Muscle of leg (tissue), 11 donors: ENCODE measurements around the gene ZFPM1. TPM values are rescaled to one million over a fixed set of nuclear protein-coding genes. Genes with fewer than 3 reads are reported as not detected.
A peak's percentile ranks its signal among the peaks of the same experiment; 100 is the strongest.

Experiments
- DNase-seq: peaks from one replicate; pipeline ENCODE4 v3.0.0; 2013
- H3K27ac ChIP-seq: one replicate; pipeline ENCODE4 v1.5.1; 2013; ENCODE audit warnings: mild to moderate bottlenecking, low read length, control low read depth
- H3K27me3 ChIP-seq: one replicate; pipeline ENCODE4 v1.6.1; 2013; ENCODE audit warnings: low read length; ENCODE audit not compliant: control insufficient read depth, insufficient read depth
- H3K36me3 ChIP-seq: one replicate; pipeline ENCODE4 v1.6.1; 2013; ENCODE audit warnings: low read length; ENCODE audit not compliant: control insufficient read depth, insufficient read depth
- H3K4me1 ChIP-seq: one replicate; pipeline ENCODE4 v1.6.1; 2013; ENCODE audit warnings: low read length; ENCODE audit not compliant: control insufficient read depth, insufficient read depth
- H3K4me3 ChIP-seq: one replicate; pipeline ENCODE4 v1.5.1; 2013; ENCODE audit warnings: low read length, control low read depth
- H3K9me3 ChIP-seq: replicated peaks from 2 replicates; pipeline ENCODE4 v1.6.1; 2013; ENCODE audit warnings: low read depth, low read length; ENCODE audit not compliant: control insufficient read depth
- WGBS: methylation state at CpG from one replicate; pipeline ENCODE4 v1.1.5; 2013; ENCODE audit warnings: missing lambda C conversion rate; ENCODE audit not compliant: insufficient coverage; 5-methylcytosine and 5-hydroxymethylcytosine counted together
- polyA plus RNA-seq, 8 donors: library from polyadenylated mRNA; unstranded; fragments of 120-200 nt; gene quantifications; one replicate each; pipeline versions ENCODE4 v1.2.1 to v1.2.3, GENCODE V29; 2013; ENCODE audit warnings: inconsistent platforms in 1 of 8, low replicate concordance in 1 of 8; ENCODE audit not compliant: insufficient read length in 8 of 8, insufficient read depth in 1 of 8
- total RNA-seq: library from RNA; stranded (reverse); fragments of 120-200 nt; gene quantifications from one replicate; pipeline ENCODE4 v1.2.4, GENCODE V29; 2013

The ZFPM1 gene
- total and polyA plus RNA-seq, 9 donors: 0.89 to 3.3 (median 1.6) TPM

GRCh38 chr16:88447881-88448280, 5.2 kb upstream of the ZFPM1 start:
- WGBS: 67% methylated on average over 5 of the region's 5 CpGs

GRCh38 chr16:88448461-88449266, 4.4 kb upstream of the ZFPM1 start:
- H3K4me3 ChIP-seq: no peak overlapping the region
- H3K4me1 ChIP-seq: peaks cover 10% of the 10 kb centered on the region
- no peaks in the 10 kb centered on the region for H3K36me3 ChIP-seq
- WGBS: 55% methylated on average over 19 of the region's 26 CpGs
- H3K27ac ChIP-seq: no peak overlapping the region
- peaks cover 32% of the 10 kb centered on the region for H3K27me3 ChIP-seq
- no peaks in the 10 kb centered on the region for H3K9me3 ChIP-seq
- no peak for DNase-seq

More at GRCh38 chr16:88447881-88448280, 5.2 kb upstream of the ZFPM1 start:
- DNase-seq: no peak
- Histone ChIP-seq H3K9me3 (no peaks in the 10 kb centered on the region), H3K36me3 (no peaks in the 10 kb centered on the region), H3K4me3 (no peak overlapping the region), H3K4me1 (peaks cover 14% of the 10 kb centered on the region), H3K27ac (no peak overlapping the region), H3K27me3 (peaks cover 36% of the 10 kb centered on the region)

- peaks cover 15% of the 10 kb centered on the region for H3K4me1 ChIP-seq
- WGBS: 62% methylated on average over 5 of the region's 5 CpGs
- no peaks in the 10 kb centered on the region for H3K9me3 ChIP-seq
- no peak overlapping the region for H3K27ac ChIP-seq
- H3K36me3 ChIP-seq: no peaks in the 10 kb centered on the region
- no peak for DNase-seq
- no peak overlapping the region for H3K4me3 ChIP-seq
- H3K27me3 ChIP-seq: peaks cover 37% of the 10 kb centered on the region
Observed at GRCh38 chr16:88449267-88449561, 3.9 kb upstream of the ZFPM1 start.

- WGBS: 40% methylated on average over 25 of the region's 30 CpGs
- Histone ChIP-seq H3K9me3 (no peaks in the 10 kb centered on the region), H3K27ac (peak overlapping the region; percentile 35), H3K4me3 (no peak overlapping the region), H3K4me1 (peaks cover 33% of the 10 kb centered on the region), H3K27me3 (peaks cover 58% of the 10 kb centered on the region), H3K36me3 (no peaks in the 10 kb centered on the region)
- peak; percentile 48 for DNase-seq
Observed at GRCh38 chr16:88451586-88452481, 1.2 kb upstream of the ZFPM1 start.

GRCh38 chr16:88452482-88453216, 431 bp upstream of the ZFPM1 start:
- peaks cover 33% of the 10 kb centered on the region for H3K4me1 ChIP-seq
- peaks cover 62% of the 10 kb centered on the region for H3K27me3 ChIP-seq
- H3K9me3 ChIP-seq: no peaks in the 10 kb centered on the region
- H3K27ac ChIP-seq: peak overlapping the region; percentile 35
- 2% methylated on average over 64 of the region's 72 CpGs for WGBS
- DNase-seq: peak; percentile 97
- H3K36me3 ChIP-seq: no peaks in the 10 kb centered on the region
- peak overlapping the region; percentile 54 for H3K4me3 ChIP-seq

GRCh38 chr16:88453611-88454522, 787 bp downstream of the ZFPM1 start:
- H3K4me1 ChIP-seq: peaks cover 33% of the 10 kb centered on the region
- DNase-seq: peak; percentile 38

GRCh38 chr16:88454523-88454947, 1.5 kb downstream of the ZFPM1 start:
- Histone ChIP-seq H3K4me1 (peaks cover 33% of the 10 kb centered on the region), H3K27ac (no peak overlapping the region), H3K9me3 (no peaks in the 10 kb centered on the region), H3K4me3 (peak overlapping the region; percentile 30), H3K36me3 (no peaks in the 10 kb centered on the region), H3K27me3 (peaks cover 58% of the 10 kb centered on the region)
- DNase-seq: no peak
- WGBS: 13% methylated on average over 26 of the region's 27 CpGs

More at GRCh38 chr16:88453611-88454522, 787 bp downstream of the ZFPM1 start:
- H3K9me3 ChIP-seq: no peaks in the 10 kb centered on the region
- H3K27ac ChIP-seq: no peak overlapping the region
- peak overlapping the region; percentile 30 for H3K4me3 ChIP-seq
- peaks cover 62% of the 10 kb centered on the region for H3K27me3 ChIP-seq
- 2% methylated on average over 78 of the region's 89 CpGs for WGBS
- no peaks in the 10 kb centered on the region for H3K36me3 ChIP-seq

- H3K9me3 ChIP-seq: no peaks in the 10 kb centered on the region
- H3K36me3 ChIP-seq: no peaks in the 10 kb centered on the region
- peaks cover 33% of the 10 kb centered on the region for H3K4me1 ChIP-seq
- WGBS: 2% methylated on average over 46 of the region's 68 CpGs
- H3K4me3 ChIP-seq: peak overlapping the region; percentile 22
- no peak overlapping the region for H3K27ac ChIP-seq
- DNase-seq: no peak
- H3K27me3 ChIP-seq: peaks cover 51% of the 10 kb centered on the region
Observed at GRCh38 chr16:88455610-88456355, 2.7 kb downstream of the ZFPM1 start.
